ENCODE results near the gene USP13. TPM values are rescaled to one million over a fixed set of nuclear protein-coding genes. Genes with fewer than 3 reads are reported as not detected.

Gene USP13
- total RNA-seq, 2 experiments from 2014 or later = 25.8 to 49.7 TPM

- intact Hi-C loops (cut with micrococcal nuclease; ENCODE audit: unreplicated experiment) = no loop called here
- H3K79me2 ChIP-seq (ENCODE audit: insufficient read depth, low read depth, low read length) = no peaks in the 10 kb centered on the region
- TF ChIP-seq EZH2phosphoT487 (IDR thresholded peaks at IDR 0.05; ENCODE audit: borderline replicate concordance, low read depth, low read length) = no peak
- TF ChIP-seq, protein P1, sequence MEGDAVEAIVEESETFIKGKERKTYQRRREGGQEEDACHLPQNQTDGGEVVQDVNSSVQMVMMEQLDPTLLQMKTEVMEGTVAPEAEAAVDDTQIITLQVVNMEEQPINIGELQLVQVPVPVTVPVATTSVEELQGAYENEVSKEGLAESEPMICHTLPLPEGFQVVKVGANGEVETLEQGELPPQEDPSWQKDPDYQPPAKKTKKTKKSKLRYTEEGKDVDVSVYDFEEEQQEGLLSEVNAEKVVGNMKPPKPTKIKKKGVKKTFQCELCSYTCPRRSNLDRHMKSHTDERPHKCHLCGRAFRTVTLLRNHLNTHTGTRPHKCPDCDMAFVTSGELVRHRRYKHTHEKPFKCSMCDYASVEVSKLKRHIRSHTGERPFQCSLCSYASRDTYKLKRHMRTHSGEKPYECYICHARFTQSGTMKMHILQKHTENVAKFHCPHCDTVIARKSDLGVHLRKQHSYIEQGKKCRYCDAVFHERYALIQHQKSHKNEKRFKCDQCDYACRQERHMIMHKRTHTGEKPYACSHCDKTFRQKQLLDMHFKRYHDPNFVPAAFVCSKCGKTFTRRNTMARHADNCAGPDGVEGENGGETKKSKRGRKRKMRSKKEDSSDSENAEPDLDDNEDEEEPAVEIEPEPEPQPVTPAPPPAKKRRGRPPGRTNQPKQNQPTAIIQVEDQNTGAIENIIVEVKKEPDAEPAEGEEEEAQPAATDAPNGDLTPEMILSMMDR (conservative IDR thresholded peaks at IDR 0.05; ENCODE audit: low read length) = no peak
- H3K4me1 ChIP-seq (ENCODE audit: insufficient read depth, low read length, poor library complexity, severe bottlenecking) = no peaks in the 10 kb centered on the region
- no peak overlapping the region for H3K4me3 ChIP-seq (ENCODE audit: low read depth, low read length, poor library complexity, severe bottlenecking)
- CTCF ChIA-PET (ENCODE audit: unreplicated experiment) = no interaction called here
- DNase-seq (ENCODE audit: low spot score) = no peak
- POLR2A ChIA-PET = no interaction called here
- no peak overlapping the region for H3K4me2 ChIP-seq (ENCODE audit: low read length)
- no TSS peak for BruUV-seq (replicated peaks)
- H3K9me2 ChIP-seq (ENCODE audit: insufficient read depth, low read length) = no peaks in the 10 kb centered on the region
- H2AFZ ChIP-seq (ENCODE audit: low read length) = no peak overlapping the region
- no peaks in the 10 kb centered on the region for H4K20me1 ChIP-seq (ENCODE audit: insufficient read depth, low read length)
- no peaks in the 10 kb centered on the region for H3K36me3 ChIP-seq (ENCODE audit: insufficient read depth, low read length)
- no peak overlapping the region for H3K27ac ChIP-seq (ENCODE audit: low read depth, low read length, poor library complexity, severe bottlenecking)
- H3K9me3 ChIP-seq (ENCODE audit: low read length) = no peaks in the 10 kb centered on the region
Observed at GRCh38 chr3:179797192-179797591, 144.4 kb downstream of the USP13 start.

DNA sequence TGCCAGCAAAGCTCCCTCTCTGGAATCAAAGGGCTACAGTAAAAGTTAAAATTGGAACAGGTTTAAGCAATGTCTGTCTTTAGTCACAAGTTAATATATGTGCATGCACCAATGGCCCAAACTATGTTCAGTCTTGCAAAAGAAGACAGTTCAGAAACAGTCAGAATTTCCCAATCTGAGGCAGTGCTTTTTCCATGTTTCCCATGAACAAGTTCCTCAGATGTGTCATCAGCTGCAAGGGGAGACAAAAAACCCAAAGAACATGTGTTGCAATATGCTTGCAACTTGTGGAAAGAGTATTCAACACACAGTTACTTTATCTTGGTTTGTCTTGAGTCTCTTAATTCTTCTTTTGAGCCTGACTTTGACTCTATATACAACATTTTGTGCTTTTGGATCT is 148.4 kb downstream of the USP13 start:
- Histone ChIP-seq H3K4me2 (ENCODE audit: low read length) (no peak overlapping the region), H3K27ac (ENCODE audit: low read depth, low read length, poor library complexity, severe bottlenecking) (no peak overlapping the region), H4K20me1 (ENCODE audit: insufficient read depth, low read length) (no peaks in the 10 kb centered on the region), H3K9me2 (ENCODE audit: insufficient read depth, low read length) (no peaks in the 10 kb centered on the region), H3K4me3 (ENCODE audit: low read depth, low read length, poor library complexity, severe bottlenecking) (no peak overlapping the region), H3K36me3 (ENCODE audit: insufficient read depth, low read length) (no peaks in the 10 kb centered on the region), H3K4me1 (ENCODE audit: insufficient read depth, low read length, poor library complexity, severe bottlenecking) (no peaks in the 10 kb centered on the region), H2AFZ (ENCODE audit: low read length) (no peak overlapping the region), H3K79me2 (ENCODE audit: insufficient read depth, low read depth, low read length) (no peaks in the 10 kb centered on the region), H3K9me3 (ENCODE audit: low read length) (no peaks in the 10 kb centered on the region)
- TF ChIP-seq EZH2phosphoT487 (IDR thresholded peaks at IDR 0.05; ENCODE audit: borderline replicate concordance, low read depth, low read length) = no peak
- TF ChIP-seq, protein P1 (conservative IDR thresholded peaks at IDR 0.05; ENCODE audit: low read length) = no peak
- BruUV-seq (replicated peaks) = no TSS peak
- CTCF ChIA-PET (ENCODE audit: unreplicated experiment) = no interaction called here
- intact Hi-C loops (cut with micrococcal nuclease; ENCODE audit: unreplicated experiment) = no loop called here
- POLR2A ChIA-PET = no interaction called here
- DNase-seq (ENCODE audit: low spot score) = no peak

GRCh38 chr3:179801856-179802255 is 149.0 kb downstream of the USP13 start:
- Histone ChIP-seq H3K4me3 (ENCODE audit: low read depth, low read length, poor library complexity, severe bottlenecking) (no peak overlapping the region), H3K4me2 (ENCODE audit: low read length) (no peak overlapping the region), H3K27ac (ENCODE audit: low read depth, low read length, poor library complexity, severe bottlenecking) (no peak overlapping the region), H3K9me3 (ENCODE audit: low read length) (no peaks in the 10 kb centered on the region), H2AFZ (ENCODE audit: low read length) (no peak overlapping the region), H3K4me1 (ENCODE audit: insufficient read depth, low read length, poor library complexity, severe bottlenecking) (no peaks in the 10 kb centered on the region), H3K79me2 (ENCODE audit: insufficient read depth, low read depth, low read length) (no peaks in the 10 kb centered on the region), H4K20me1 (ENCODE audit: insufficient read depth, low read length) (no peaks in the 10 kb centered on the region), H3K36me3 (ENCODE audit: insufficient read depth, low read length) (no peaks in the 10 kb centered on the region), H3K9me2 (ENCODE audit: insufficient read depth, low read length) (no peaks in the 10 kb centered on the region)
- ChIA-PET POLR2A (no interaction called here), CTCF (ENCODE audit: unreplicated experiment) (no interaction called here)
- DNase-seq (ENCODE audit: low spot score) = no peak
- no TSS peak for BruUV-seq (replicated peaks)
- intact Hi-C loops (cut with micrococcal nuclease; ENCODE audit: unreplicated experiment) = no loop called here
- TF ChIP-seq EZH2phosphoT487 (IDR thresholded peaks at IDR 0.05; ENCODE audit: borderline replicate concordance, low read depth, low read length) = no peak
- TF ChIP-seq, protein P1 (conservative IDR thresholded peaks at IDR 0.05; ENCODE audit: low read length) = no peak

Measured in OCI-LY7 (cell line).